GM12878 (cell line): ENCODE measurements around the gene COL6A3. TPM values are rescaled to one million over a fixed set of nuclear protein-coding genes. Genes with fewer than 3 reads are reported as not detected.

Source experiments
- ATAC-seq: fragments of 200-7000 bp; cut with Tn5 transposase; 3 replicates; pipeline ENCODE4 v1.9.1; 2020; ENCODE audit warnings: mild to moderate bottlenecking, moderate library complexity
- BruUV-seq: library from RNA; stranded (reverse); fragments of 400-500 nt; replicated peaks from 2 replicates; lab custom pipeline; 2021; lab: Mats Ljungman, UMichigan
- CTCF ChIA-PET: fragments of 300-600 bp; sonication (Branson Sonifier 250); formaldehyde crosslinking; extraction: SDS; loops from one replicate; lab custom pipeline; 2021; ENCODE audit warnings: inconsistent platforms; lab: Yijun Ruan, JAX
- POLR2A ChIA-PET: fragments of 350-600 bp; formaldehyde crosslinking; extraction: SDS; loops from one replicate; lab custom pipeline; 2021; ENCODE audit warnings: inconsistent platforms; lab: Charles Lee
- RAD21 ChIA-PET: fragments of 300-600 bp; sonication (Branson Sonifier 250); formaldehyde crosslinking; loops from one replicate; lab custom pipeline; 2023; ENCODE audit warnings: antibody characterized with exemption; ENCODE audit not compliant: unreplicated experiment; lab: Charles Lee
- SMC1A ChIA-PET: fragments of 300-600 bp; sonication (Branson Sonifier 250); formaldehyde crosslinking; loops from one replicate; lab custom pipeline; 2023; ENCODE audit not compliant: unreplicated experiment, uncharacterized antibody; lab: Charles Lee
- DNase-seq: peaks from one replicate; pipeline ENCODE4 v3.0.0-alpha.2; 2011; ENCODE audit warnings: low read depth, low spot score
- FAIRE-seq: peaks from 3 replicates; lab custom pipeline; 2011; peaks lifted over from hg19 to GRCh38; lab: Jason Lieb, UNC
- H2AFZ ChIP-seq: 2 replicates; pipeline ENCODE4 v1.6.0; 2011; ENCODE audit warnings: low read depth, low read length, control low read depth; ENCODE audit not compliant: control insufficient read depth
- H3K27ac ChIP-seq: 2 replicates; pipeline ENCODE4 v1.5.1; 2011; ENCODE audit warnings: control low read depth; ENCODE audit not compliant: control insufficient read depth, insufficient read depth
- H3K27me3 ChIP-seq, 2 experiments: replicated peaks in 1 of 2; 2 replicates each; pipeline versions ENCODE4 v1.6.0 to v1.6.1; 2011; ENCODE audit warnings: low read length in 1 of 2; ENCODE audit not compliant: control insufficient read depth in 2 of 2, insufficient read depth in 2 of 2
- H3K36me3 ChIP-seq, 2 experiments: 2 replicates each; pipeline ENCODE4 v1.5.1; 2011; ENCODE audit warnings: low read length in 1 of 2; ENCODE audit not compliant: control insufficient read depth in 2 of 2, insufficient read depth in 2 of 2
- H3K4me1 ChIP-seq: 2 replicates; pipeline ENCODE4 v1.6.1; 2011; ENCODE audit warnings: mild to moderate bottlenecking, low read length, moderate library complexity, mixed read lengths; ENCODE audit not compliant: control insufficient read depth, insufficient read depth
- H3K4me2 ChIP-seq: 2 replicates; pipeline ENCODE4 v1.6.0; 2011; ENCODE audit warnings: control low read depth; ENCODE audit not compliant: control insufficient read depth, insufficient read depth
- H3K4me3 ChIP-seq: fragments of 200-600 bp; sonication (generic); 2 replicates; pipeline ENCODE4 v1.5.1; 2016
- H3K79me2 ChIP-seq: 2 replicates; pipeline ENCODE4 v1.6.0; 2011; ENCODE audit warnings: low read length; ENCODE audit not compliant: control insufficient read depth, insufficient read depth
- H3K9ac ChIP-seq: 2 replicates; pipeline ENCODE4 v1.8.0; 2011; ENCODE audit warnings: low read length, control low read depth, mixed read lengths; ENCODE audit not compliant: control insufficient read depth, insufficient read depth
- H3K9me3 ChIP-seq: replicated peaks from 3 replicates; pipeline ENCODE4 v1.5.1; 2011; ENCODE audit warnings: mild to moderate bottlenecking, low read length; ENCODE audit not compliant: control insufficient read depth, insufficient read depth
- H4K20me1 ChIP-seq: 2 replicates; pipeline ENCODE4 v1.6.0; 2011; ENCODE audit not compliant: control insufficient read depth, insufficient read depth
- BCLAF1 ChIP-seq: fragments of 450-650 bp; IDR thresholded peaks from 2 replicates; pipeline ENCODE4 v1.6.1; 2017; ENCODE audit warnings: antibody characterized with exemption, mild to moderate bottlenecking, moderate library complexity
- BRCA1 ChIP-seq: IDR thresholded peaks from 2 replicates; pipeline ENCODE4 v1.6.1; 2011; ENCODE audit warnings: low read depth, low read length, improper control_type of control experiment
- IRF5 ChIP-seq: fragments of 450-650 bp; IDR thresholded peaks from 2 replicates; pipeline ENCODE4 v1.6.1; 2017; ENCODE audit warnings: borderline replicate concordance
- MAX ChIP-seq: IDR thresholded peaks from 2 replicates; pipeline ENCODE4 v1.6.1; 2012; ENCODE audit warnings: low read depth, low read length, improper control_type of control experiment
- PAX8 ChIP-seq: fragments of 450-650 bp; IDR thresholded peaks from 2 replicates; pipeline ENCODE4 v1.6.1; 2017; ENCODE audit warnings: mild to moderate bottlenecking, moderate library complexity
- RUNX3 ChIP-seq: IDR thresholded peaks from 2 replicates; pipeline ENCODE4 v1.6.1; 2012; ENCODE audit warnings: low read length, inconsistent platforms
- SKIL ChIP-seq: fragments of 450-650 bp; IDR thresholded peaks from 2 replicates; pipeline ENCODE4 v1.6.1; 2017; ENCODE audit warnings: mild to moderate bottlenecking, low read depth, inconsistent platforms; ENCODE audit not compliant: poor library complexity, severe bottlenecking
- ZBED1 ChIP-seq: IDR thresholded peaks from 2 replicates; pipeline ENCODE4 v1.6.1; 2016; ENCODE audit warnings: borderline replicate concordance
- ZZZ3 ChIP-seq: IDR thresholded peaks from 2 replicates; pipeline ENCODE4 v1.6.1; 2011; ENCODE audit warnings: low read depth; ENCODE audit not compliant: control insufficient read depth, insufficient read length
- WGBS: methylation state at CpG from one replicate; pipeline ENCODE4 v1.1.6; 2016; ENCODE audit warnings: low lambda C conversion rate; ENCODE audit not compliant: insufficient replicate concordance, insufficient coverage; ENCODE audit errors: missing lambda C conversion rate; 5-methylcytosine and 5-hydroxymethylcytosine counted together
- in situ Hi-C: fragments of 300-500 bp; cut with MboI; formaldehyde crosslinking; loops from 9 replicates; pipeline ENCODE4 v1.14.3; 2018; ENCODE audit warnings: mixed read lengths
- intact Hi-C: fragments of 100-400 bp; cut with micrococcal nuclease; formaldehyde crosslinking; loops from one replicate; pipeline ENCODE4 v1.14.2; 2022; ENCODE audit not compliant: unreplicated experiment
- polyA plus RNA-seq, 11 experiments: library from polyadenylated mRNA; depleted of rRNA in 4 of 11; unstranded in 6 of 11; stranded (reverse) in 5 of 11; fragments of >200 nt; fragmentation: Nextera tagmentation in 4 of 11; fragmentation: Illumina TruSeq in 1 of 11; extraction: Ambion mirVana in 4 of 11; extraction: Trizol in 1 of 11; gene quantifications; 1 replicate in 1 of 11; 2 replicates in 10 of 11; pipeline versions ENCODE4 v1.2.1 to v1.2.3, GENCODE V29; 2011 to 2016; ENCODE audit warnings: inconsistent platforms in 2 of 11, missing spikeins in 2 of 11, low read depth in 1 of 11
- total RNA-seq, 4 experiments: library from RNA; depleted of rRNA in 3 of 4; stranded (reverse); fragments of >200 nt in 3 of 4; fragmentation: Illumina TruSeq in 1 of 4; extraction: Trizol in 1 of 4; gene quantifications; 2 replicates each; pipeline versions ENCODE4 v1.2.1 to v1.2.3, GENCODE V29; 2013 to 2021

Gene COL6A3
- total and polyA plus RNA-seq, 10 of the 15 experiments (the other 5 are each of a cell fraction or from before 2014, with no cell fraction given): 0.01 to 0.51 (median 0.09) TPM; not detected in 4

GRCh38 chr2:237291138-237291792, 122.7 kb downstream of the COL6A3 start (continued):
- TF ChIP-seq BCLAF1: no peak

- Histone ChIP-seq H3K36me3 (no peaks in the 10 kb centered on the region), H2AFZ (no peak overlapping the region), H3K4me3 (no peak overlapping the region), H3K4me1 (no peaks in the 10 kb centered on the region), H3K27ac (no peak overlapping the region), H3K79me2 (no peaks in the 10 kb centered on the region), H3K4me2 (no peak overlapping the region), H4K20me1 (no peaks in the 10 kb centered on the region), H3K9ac (no peak overlapping the region), H3K27me3 (peaks cover 0 to 3% of the 10 kb centered on the region in 2 experiments; a peak in 2 of 4 replicates), H3K9me3 (no peaks in the 10 kb centered on the region)
- intact Hi-C loops (no loop called here), in situ Hi-C loops (no loop called here)
- no TSS peak for BruUV-seq
- FAIRE-seq: no peak
- ATAC-seq: no peak
- RAD21 ChIA-PET: no interaction called here
- SMC1A ChIA-PET: no interaction called here
- CTCF ChIA-PET: no interaction called here
- POLR2A ChIA-PET: no interaction called here
- DNase-seq: no peak
- WGBS: 41% methylated on average over 11 of the region's 12 CpGs
- no peak for TF ChIP-seq BRCA1
- TF ChIP-seq ZBED1: no peak
- TF ChIP-seq RUNX3: no peak
- TF ChIP-seq SKIL: no peak
- TF ChIP-seq ZZZ3: no peak
- no peak for TF ChIP-seq BCLAF1
- TF ChIP-seq PAX8: no peak
- no peak for TF ChIP-seq MAX
- no peak for TF ChIP-seq IRF5
Observed at GRCh38 chr2:237290261-237290660, 123.7 kb downstream of the COL6A3 start.
